HepG2 (cell line): ENCODE data around the gene LYPD6B.

ENCODE experiments used
- CTCF ChIP-seq: sonication (generic); formaldehyde crosslinking; IDR thresholded peaks from 2 replicates; pipeline ENCODE4 v1.5.0; 2020; ENCODE audit warnings: mild to moderate bottlenecking, missing genetic modification reagents, moderate library complexity
- FIP1L1 ChIP-seq: fragments of 200-400 bp; formaldehyde crosslinking; IDR thresholded peaks from 2 replicates; pipeline ENCODE4 v1.6.1; 2018; ENCODE audit warnings: low read depth, mild to moderate bottlenecking, low read length, moderate library complexity, borderline replicate concordance; ENCODE audit not compliant: insufficient read depth
- MXD3 ChIP-seq: IDR thresholded peaks from 2 replicates; pipeline ENCODE4 v1.6.1; 2016; ENCODE audit warnings: mild to moderate bottlenecking, missing biosample characterization, missing genetic modification reagents
- NR2F2 ChIP-seq: IDR thresholded peaks from 2 replicates; pipeline ENCODE4 v1.6.1; 2012; ENCODE audit warnings: low read depth, inconsistent platforms, borderline replicate concordance
- RBM22 ChIP-seq: fragments of 200-400 bp; formaldehyde crosslinking; optimal IDR thresholded peaks from 2 replicates; pipeline ENCODE3; 2017; ENCODE audit warnings: mild to moderate bottlenecking, low read length, moderate library complexity
- TFAP4 ChIP-seq: sonication (generic); IDR thresholded peaks from 2 replicates; pipeline ENCODE4 v1.6.1; 2016; ENCODE audit warnings: low read depth, borderline replicate concordance
- ZNF292 ChIP-seq: sonication (generic); formaldehyde crosslinking; IDR thresholded peaks from 2 replicates; pipeline ENCODE4 v1.8.1; 2022; ENCODE audit warnings: mild to moderate bottlenecking, low read depth, missing genetic modification reagents, borderline replicate concordance
- ZNF335 ChIP-seq: sonication (generic); formaldehyde crosslinking; IDR thresholded peaks from 2 replicates; pipeline ENCODE4 v1.4.0; 2020; ENCODE audit warnings: missing genetic modification reagents

- TF ChIP-seq ZNF335 (CRISPR knock-in tag), result no peak
- TF ChIP-seq TFAP4, result no peak
- no peak for TF ChIP-seq MXD3 (CRISPR knock-in tag)
- TF ChIP-seq RBM22, result no peak
- no peak for TF ChIP-seq NR2F2
- TF ChIP-seq CTCF (CRISPR knock-in tag), result no peak
- TF ChIP-seq FIP1L1, result no peak
- TF ChIP-seq ZNF292, result no peak
Observed at GRCh38 chr2:149101818-149102217, 63.3 kb downstream of the LYPD6B start.
